ENCODE results near the gene ATP6V0E2.

Gene ATP6V0E2

DNA sequence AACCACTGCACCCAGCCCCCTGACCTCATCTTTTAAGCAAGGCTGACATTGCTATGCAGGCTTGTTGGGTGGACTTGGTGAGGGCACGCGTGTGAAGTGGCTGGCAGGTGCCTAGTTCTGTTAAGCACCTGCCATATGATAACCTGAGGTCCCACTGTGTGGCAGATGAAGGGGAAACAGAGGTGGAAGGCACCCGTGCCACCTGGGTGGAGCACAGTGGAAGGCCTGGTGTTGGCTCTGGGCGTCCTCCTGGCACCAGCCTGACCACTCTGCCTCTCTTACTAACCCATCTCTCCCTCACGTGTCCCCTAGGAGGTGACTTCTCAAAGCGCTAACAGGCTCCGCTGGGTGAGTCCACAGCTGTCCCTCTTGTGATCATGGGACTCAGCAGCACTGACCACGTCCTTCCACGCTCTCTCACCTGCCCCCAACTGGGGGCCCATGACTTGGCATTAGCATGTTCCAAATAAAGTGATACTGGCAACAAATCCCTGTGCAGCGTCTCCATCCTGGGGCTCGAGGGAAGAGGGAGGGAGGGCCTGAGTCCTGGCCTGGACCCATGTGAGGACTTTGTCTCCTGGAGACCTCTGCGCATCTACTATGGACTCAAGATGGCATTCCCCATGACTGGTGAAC is 40.2 kb upstream of the ATP6V0E2 start:
- TF ChIP-seq GATA2 (IDR thresholded peaks at IDR 0.05; ENCODE audit: low read depth, low read length) (no peak), GATA3 (IDR thresholded peaks at IDR 0.05; ENCODE audit: low read depth, low read length) (no peak)

GRCh38 chr7:149834601-149835000 is 39.2 kb upstream of the ATP6V0E2 start:
- TF ChIP-seq GATA2 (IDR thresholded peaks at IDR 0.05; ENCODE audit: low read depth, low read length) (no peak), GATA3 (IDR thresholded peaks at IDR 0.05; ENCODE audit: low read depth, low read length) (no peak)

GRCh38 chr7:149836434-149836833 is 37.3 kb upstream of the ATP6V0E2 start:
- TF ChIP-seq GATA2 (IDR thresholded peaks at IDR 0.05; ENCODE audit: low read depth, low read length) = no peak
- no peak for TF ChIP-seq GATA3 (IDR thresholded peaks at IDR 0.05; ENCODE audit: low read depth, low read length)

DNA sequence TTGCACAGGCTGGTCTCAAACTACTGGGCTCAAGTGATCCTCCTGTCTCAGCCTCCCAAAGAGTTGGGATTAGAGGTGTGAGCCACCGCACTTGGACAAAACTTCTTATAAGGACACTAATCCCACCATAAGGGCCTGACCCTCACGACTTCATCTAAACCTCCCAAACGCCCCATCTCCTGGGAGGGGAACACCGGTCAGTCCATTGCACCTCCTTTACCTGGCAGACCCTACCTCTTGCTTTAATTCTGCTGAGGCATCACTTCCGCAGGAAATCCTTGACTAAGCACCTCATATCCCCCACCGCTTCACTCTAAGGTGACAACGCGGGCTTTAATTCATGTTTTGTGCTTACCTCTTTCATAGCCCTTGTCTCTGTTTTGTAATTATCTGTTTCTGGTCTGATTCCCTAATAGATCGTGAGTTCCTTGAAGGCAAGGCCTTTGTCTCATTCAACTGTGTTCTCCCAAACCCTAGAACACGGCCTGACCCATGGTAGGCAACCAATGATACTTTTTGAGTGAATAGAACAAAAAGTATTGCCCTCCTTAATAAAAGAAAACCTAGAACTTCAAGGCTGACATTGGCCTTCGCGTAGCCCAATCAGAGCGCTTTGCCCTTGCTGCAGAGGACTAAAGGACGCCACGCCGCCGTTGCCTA is 36.1 kb upstream of the ATP6V0E2 start:
- TF ChIP-seq GATA3 (IDR thresholded peaks at IDR 0.05; ENCODE audit: low read depth, low read length) (no peak), GATA2 (IDR thresholded peaks at IDR 0.05; ENCODE audit: low read depth, low read length) (no peak)

DNA sequence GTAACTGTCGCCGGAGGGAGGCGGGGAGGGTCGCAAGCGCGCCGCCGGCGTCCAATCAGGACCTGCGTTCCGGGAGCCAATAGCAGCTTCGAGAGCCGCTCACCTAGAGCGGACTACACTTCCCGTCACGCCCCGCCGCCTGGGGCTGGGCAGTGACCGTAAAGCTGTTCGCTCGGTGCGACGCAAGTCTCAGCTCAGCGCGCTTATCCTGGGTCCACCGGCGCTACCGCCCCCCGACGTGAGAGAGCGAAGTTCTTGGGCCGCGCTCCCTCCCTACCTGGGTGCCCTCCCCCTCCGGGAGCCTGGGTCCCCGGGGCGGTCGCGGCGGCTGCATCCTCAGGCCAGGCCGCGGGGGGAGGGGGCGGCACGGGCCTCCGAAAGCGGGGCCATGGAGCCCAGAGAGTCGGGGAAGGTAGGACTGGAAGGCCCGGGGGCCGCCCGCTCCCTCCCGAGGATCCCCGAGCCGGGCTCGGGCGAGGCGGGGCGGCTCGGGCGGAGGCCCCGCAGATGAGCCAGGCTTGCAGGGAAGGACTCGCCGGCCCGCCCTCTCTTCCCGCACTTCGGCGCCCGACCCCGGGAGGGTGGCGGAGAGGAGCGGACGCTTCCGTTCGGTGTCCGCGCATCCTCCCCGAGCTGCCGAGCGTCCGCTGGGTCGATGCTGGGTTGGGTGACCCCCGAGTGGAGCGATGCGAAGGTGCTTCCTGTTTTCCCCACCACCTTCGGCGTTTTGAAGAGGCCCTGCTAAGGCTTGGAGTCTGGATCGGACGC is 35.4 kb upstream of the ATP6V0E2 start, which contains the start of gene ZNF862:
TSS of gene ZNF862 (plus strand) at position 152 of the 768 bp plus-strand sequence. CDS start at position 389, 237 bp downstream.
- TF ChIP-seq GATA3 (IDR thresholded peaks at IDR 0.05; ENCODE audit: low read depth, low read length) (no peak), GATA2 (IDR thresholded peaks at IDR 0.05; ENCODE audit: low read depth, low read length) (no peak)

- TF ChIP-seq GATA2 (IDR thresholded peaks at IDR 0.05; ENCODE audit: low read depth, low read length) = no peak
- TF ChIP-seq GATA3 (IDR thresholded peaks at IDR 0.05; ENCODE audit: low read depth, low read length) = no peak
Observed at GRCh38 chr7:149838992-149839408, 34.8 kb upstream of the ATP6V0E2 start.

DNA sequence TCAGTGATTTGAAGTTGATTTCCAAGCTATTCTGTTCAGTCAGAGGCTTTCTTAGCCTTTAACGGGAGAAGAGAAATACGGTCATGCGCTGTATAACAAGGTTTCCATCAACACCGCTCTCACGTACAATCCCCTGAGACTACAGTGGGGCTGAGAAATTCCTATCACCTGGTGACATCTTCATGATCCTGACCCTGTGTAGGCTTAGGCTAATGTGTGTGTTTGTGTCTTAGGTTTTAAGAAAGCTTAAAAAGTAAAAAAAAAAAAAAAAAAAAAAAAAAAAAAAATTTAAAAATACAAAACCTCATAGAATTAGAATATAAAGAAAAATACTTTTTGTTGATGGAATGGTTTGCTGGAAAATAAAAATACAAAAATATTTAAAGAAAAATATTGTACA is 33.8 kb upstream of the ATP6V0E2 start:
- TF ChIP-seq GATA3 (IDR thresholded peaks at IDR 0.05; ENCODE audit: low read depth, low read length) = no peak
- TF ChIP-seq GATA2 (IDR thresholded peaks at IDR 0.05; ENCODE audit: low read depth, low read length) = no peak

GRCh38 chr7:149843566-149843965 is 30.2 kb upstream of the ATP6V0E2 start:
- TF ChIP-seq GATA3 (IDR thresholded peaks at IDR 0.05; ENCODE audit: low read depth, low read length) (no peak), GATA2 (IDR thresholded peaks at IDR 0.05; ENCODE audit: low read depth, low read length) (no peak)

GRCh38 chr7:149844445-149844844 is 29.3 kb upstream of the ATP6V0E2 start:
- TF ChIP-seq GATA2 (IDR thresholded peaks at IDR 0.05; ENCODE audit: low read depth, low read length) (no peak), GATA3 (IDR thresholded peaks at IDR 0.05; ENCODE audit: low read depth, low read length) (no peak)

- no peak for TF ChIP-seq GATA2 (IDR thresholded peaks at IDR 0.05; ENCODE audit: low read depth, low read length)
- no peak for TF ChIP-seq GATA3 (IDR thresholded peaks at IDR 0.05; ENCODE audit: low read depth, low read length)
Observed at GRCh38 chr7:149845257-149845980, 28.4 kb upstream of the ATP6V0E2 start.

DNA sequence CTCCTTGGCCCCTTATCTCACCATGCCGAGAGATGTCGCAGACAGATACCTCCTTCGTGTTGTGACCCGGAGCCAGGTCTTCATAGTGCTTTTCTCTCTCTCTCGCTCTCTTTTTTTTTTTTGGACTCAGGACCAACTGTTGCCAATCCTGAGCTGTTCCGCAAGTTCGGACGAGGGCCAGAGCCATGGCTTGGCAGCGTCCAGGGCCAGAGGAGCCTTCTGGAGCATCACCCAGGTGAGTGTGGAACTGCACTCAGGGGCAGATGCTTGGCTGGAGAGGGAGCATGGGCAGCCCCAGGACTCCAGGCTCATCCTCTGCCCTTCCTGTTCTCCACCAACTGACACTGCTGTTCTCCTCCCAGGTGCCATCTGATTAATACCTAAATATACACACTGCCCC is 27.7 kb upstream of the ATP6V0E2 start:
- TF ChIP-seq GATA2 (IDR thresholded peaks at IDR 0.05; ENCODE audit: low read depth, low read length) = no peak
- TF ChIP-seq GATA3 (IDR thresholded peaks at IDR 0.05; ENCODE audit: low read depth, low read length) = no peak

GRCh38 chr7:149846436-149847046 is 27.2 kb upstream of the ATP6V0E2 start:
- no peak for TF ChIP-seq GATA2 (IDR thresholded peaks at IDR 0.05; ENCODE audit: low read depth, low read length)

- no peak for TF ChIP-seq GATA3 (IDR thresholded peaks at IDR 0.05; ENCODE audit: low read depth, low read length)
- no peak for TF ChIP-seq GATA2 (IDR thresholded peaks at IDR 0.05; ENCODE audit: low read depth, low read length)
Observed at GRCh38 chr7:149849174-149849573, 24.6 kb upstream of the ATP6V0E2 start.

Measured in SH-SY5Y (cell line).